ENCODE results near the gene URB1.

The URB1 gene

GRCh38 chr21:32352526-32352925 lies 40.3 kb downstream of the URB1 start:
- no peak overlapping the region for H3K4me3 ChIP-seq (ENCODE audit: low read depth, low read length)

GRCh38 chr21:32351428-32351827 lies 41.4 kb downstream of the URB1 start:
- TF ChIP-seq CTCF (IDR thresholded peaks at IDR 0.05; ENCODE audit: insufficient read depth, low read depth, low read length, missing control alignments) = no peak
- peak; percentile 11 for DNase-seq (ENCODE audit: low read depth)
- H3K4me3 ChIP-seq (ENCODE audit: low read depth, low read length) = no peak overlapping the region

More at GRCh38 chr21:32352526-32352925, 40.3 kb downstream of the URB1 start:
- TF ChIP-seq CTCF (IDR thresholded peaks at IDR 0.05; ENCODE audit: insufficient read depth, low read depth, low read length, missing control alignments) = no peak
- no peak for DNase-seq (ENCODE audit: low read depth)

GRCh38 chr21:32350981-32351380 lies 41.8 kb downstream of the URB1 start:
- H3K4me3 ChIP-seq (ENCODE audit: low read depth, low read length) = no peak overlapping the region
- no peak for DNase-seq (ENCODE audit: low read depth)
- no peak for TF ChIP-seq CTCF (IDR thresholded peaks at IDR 0.05; ENCODE audit: insufficient read depth, low read depth, low read length, missing control alignments)

- no peak overlapping the region for H3K4me3 ChIP-seq (ENCODE audit: low read depth, low read length)
- no peak for TF ChIP-seq CTCF (IDR thresholded peaks at IDR 0.05; ENCODE audit: insufficient read depth, low read depth, low read length, missing control alignments)
- DNase-seq (ENCODE audit: low read depth) = no peak
Observed at GRCh38 chr21:32350211-32350980, 42.4 kb downstream of the URB1 start.

GRCh38 chr21:32349333-32349944 lies 43.4 kb downstream of the URB1 start:
- no peak for TF ChIP-seq CTCF (IDR thresholded peaks at IDR 0.05; ENCODE audit: insufficient read depth, low read depth, low read length, missing control alignments)
- no peak overlapping the region for H3K4me3 ChIP-seq (ENCODE audit: low read depth, low read length)
- no peak for DNase-seq (ENCODE audit: low read depth)

- DNase-seq (ENCODE audit: low read depth) = no peak
- no peak for TF ChIP-seq CTCF (IDR thresholded peaks at IDR 0.05; ENCODE audit: insufficient read depth, low read depth, low read length, missing control alignments)
- H3K4me3 ChIP-seq (ENCODE audit: low read depth, low read length) = no peak overlapping the region
Observed at GRCh38 chr21:32348604-32349332, 44.0 kb downstream of the URB1 start.
